H9 (cell line): ENCODE measurements around the gene MARK4. TPM values are rescaled to one million over a fixed set of nuclear protein-coding genes. Genes with fewer than 3 reads are reported as not detected.

ENCODE experiments used
- DNase-seq: peaks from one replicate; pipeline ENCODE4 v3.0.0-alpha.2; 2017
- H2AFZ ChIP-seq: one replicate; pipeline ENCODE4 v1.6.1; 2013; ENCODE audit warnings: mild to moderate bottlenecking, low read length, control low read depth, moderate library complexity
- H2AK5ac ChIP-seq: 2 replicates; pipeline ENCODE4 v1.6.1; 2013; ENCODE audit warnings: low read length, control low read depth, mixed read lengths; ENCODE audit not compliant: insufficient read length
- H2BK120ac ChIP-seq: one replicate; pipeline ENCODE4 v1.6.1; 2013; ENCODE audit warnings: low read depth, mild to moderate bottlenecking, low read length, control low read depth, inconsistent platforms; ENCODE audit not compliant: poor library complexity, severe bottlenecking
- H2BK12ac ChIP-seq: 2 replicates; pipeline ENCODE4 v1.6.1; 2013; ENCODE audit warnings: low read length, control low read depth, mixed read lengths, low read depth; ENCODE audit not compliant: insufficient read length
- H2BK15ac ChIP-seq: 2 replicates; pipeline ENCODE4 v1.6.1; 2013; ENCODE audit warnings: low read depth, low read length, control low read depth
- H2BK20ac ChIP-seq: one replicate; pipeline ENCODE4 v1.6.1; 2013; ENCODE audit warnings: low read depth, mild to moderate bottlenecking, low read length, control low read depth, inconsistent platforms; ENCODE audit not compliant: poor library complexity, severe bottlenecking
- H2BK5ac ChIP-seq: 2 replicates; pipeline ENCODE4 v1.6.1; 2013; ENCODE audit warnings: low read length, control low read depth, mixed read lengths; ENCODE audit not compliant: insufficient read length
- H3K14ac ChIP-seq: 2 replicates; pipeline ENCODE4 v1.6.1; 2013; ENCODE audit warnings: low read length, control low read depth; ENCODE audit not compliant: insufficient read depth
- H3K18ac ChIP-seq: 2 replicates; pipeline ENCODE4 v1.6.1; 2013; ENCODE audit warnings: low read depth, mild to moderate bottlenecking, mixed read lengths, low read length, control low read depth; ENCODE audit not compliant: insufficient read length
- H3K23ac ChIP-seq: 2 replicates; pipeline ENCODE4 v1.6.1; 2013; ENCODE audit warnings: low read length, control low read depth, mixed read lengths, low read depth; ENCODE audit not compliant: insufficient read length
- H3K23me2 ChIP-seq: 2 replicates; pipeline ENCODE4 v1.6.1; 2013; ENCODE audit warnings: low read depth, mild to moderate bottlenecking, mixed read lengths, low read length, control low read depth; ENCODE audit not compliant: insufficient read length, poor library complexity, severe bottlenecking
- H3K27ac ChIP-seq: 2 replicates; pipeline ENCODE4 v1.5.1; 2013; ENCODE audit warnings: low read length, control low read depth, mixed read lengths, low read depth; ENCODE audit not compliant: insufficient read length
- H3K27me3 ChIP-seq: 2 replicates; pipeline ENCODE4 v1.6.1; 2013; ENCODE audit warnings: low read length, control low read depth, inconsistent platforms; ENCODE audit not compliant: insufficient read depth
- H3K4ac ChIP-seq: 2 replicates; pipeline ENCODE4 v1.6.1; 2013; ENCODE audit warnings: low read depth, mild to moderate bottlenecking, control low read depth, inconsistent platforms, low read length, moderate library complexity
- H3K4me1 ChIP-seq: 2 replicates; pipeline ENCODE4 v1.6.1; 2013; ENCODE audit warnings: low read length, control low read depth, inconsistent platforms; ENCODE audit not compliant: insufficient read depth
- H3K4me2 ChIP-seq: 2 replicates; pipeline ENCODE4 v1.6.1; 2013; ENCODE audit warnings: low read length, control low read depth, mixed read lengths; ENCODE audit not compliant: insufficient read length, insufficient read depth
- H3K56ac ChIP-seq: 2 replicates; pipeline ENCODE4 v1.6.1; 2013; ENCODE audit warnings: low read depth, mild to moderate bottlenecking, mixed read lengths, low read length, control low read depth; ENCODE audit not compliant: insufficient read length
- H3K79me1 ChIP-seq: 2 replicates; pipeline ENCODE4 v1.6.1; 2013; ENCODE audit warnings: low read depth, mild to moderate bottlenecking, moderate library complexity, low read length, control low read depth, inconsistent platforms; ENCODE audit not compliant: insufficient read depth, poor library complexity, severe bottlenecking
- H3K79me2 ChIP-seq: 2 replicates; pipeline ENCODE4 v1.6.1; 2013; ENCODE audit warnings: low read length, control low read depth, inconsistent platforms; ENCODE audit not compliant: insufficient read depth
- H3K9ac ChIP-seq: 2 replicates; pipeline ENCODE4 v1.6.1; 2013; ENCODE audit warnings: low read length, control low read depth, mixed read lengths; ENCODE audit not compliant: insufficient read length; ENCODE audit errors: extremely low read depth
- H3K9me3 ChIP-seq: one replicate; pipeline ENCODE4 v1.6.1; 2013; ENCODE audit warnings: low read depth, low read length, inconsistent platforms; ENCODE audit not compliant: control insufficient read depth
- H3T11ph ChIP-seq: one replicate; pipeline ENCODE4 v1.6.1; 2013; ENCODE audit warnings: mild to moderate bottlenecking, low read length, control low read depth, inconsistent platforms
- H4K20me1 ChIP-seq: one replicate; pipeline ENCODE4 v1.6.1; 2013; ENCODE audit not compliant: control insufficient read depth, insufficient read length, insufficient read depth
- H4K5ac ChIP-seq: 2 replicates; pipeline ENCODE4 v1.6.1; 2013; ENCODE audit warnings: low read depth, mild to moderate bottlenecking, mixed read lengths, low read length, control low read depth; ENCODE audit not compliant: insufficient read length
- H4K8ac ChIP-seq: replicated peaks from 2 replicates; pipeline ENCODE4 v1.6.1; 2013; ENCODE audit warnings: low read length, control low read depth, mixed read lengths, low read depth; ENCODE audit not compliant: insufficient read length
- H4K91ac ChIP-seq: 2 replicates; pipeline ENCODE4 v1.6.1; 2013; ENCODE audit warnings: low read depth, mild to moderate bottlenecking, moderate library complexity, mixed read lengths, low read length, control low read depth; ENCODE audit not compliant: insufficient read length
- H3K27ac Mint-ChIP-seq, 3 experiments: 2 replicates in 2 of 3; 3 replicates in 1 of 3; pipeline ENCODE4 v1.8.0; 2020 to 2021; ENCODE audit warnings: mixed read lengths in 3 of 3, mild to moderate bottlenecking in 1 of 3, moderate library complexity in 1 of 3
- H3K27me3 Mint-ChIP-seq: 2 replicates; pipeline ENCODE4 v1.8.0; 2021; ENCODE audit warnings: low read depth, mild to moderate bottlenecking, moderate library complexity, mixed read lengths
- H3K36me3 Mint-ChIP-seq, 3 experiments: 2 replicates in 2 of 3; 3 replicates in 1 of 3; pipeline ENCODE4 v1.8.0; 2020 to 2021; ENCODE audit warnings: low read depth in 3 of 3, mixed read lengths in 3 of 3; ENCODE audit not compliant: insufficient read depth in 1 of 3
- H3K4me1 Mint-ChIP-seq, 2 experiments: 2 replicates each; pipeline ENCODE4 v1.8.0; 2020; ENCODE audit warnings: mixed read lengths in 2 of 2
- H3K4me3 Mint-ChIP-seq, 2 experiments: 2 replicates in 1 of 2; 3 replicates in 1 of 2; pipeline ENCODE4 v1.8.0; 2020 to 2021; ENCODE audit warnings: mild to moderate bottlenecking in 2 of 2, mixed read lengths in 2 of 2, moderate library complexity in 1 of 2
- H3K9me3 Mint-ChIP-seq, 2 experiments: 2 replicates in 1 of 2; 3 replicates in 1 of 2; pipeline ENCODE4 v1.8.0; 2020; ENCODE audit warnings: mild to moderate bottlenecking in 2 of 2, mixed read lengths in 2 of 2, moderate library complexity in 1 of 2
- WGBS: extraction: QIAGEN DNeasy Blood & Tissue Kit; methylation state at CpG from one replicate; pipeline ENCODE4 v1.1.7; 2013; ENCODE audit warnings: missing lambda C conversion rate, low lambda C conversion rate, mixed read lengths; ENCODE audit not compliant: insufficient read length; ENCODE audit errors: extremely low coverage; 5-methylcytosine and 5-hydroxymethylcytosine counted together
- total RNA-seq: library from RNA; stranded (reverse); gene quantifications from 2 replicates; pipeline ENCODE4 v1.2.1, GENCODE V29; 2021
- TF ChIP-seq, protein P1 (sequence below): fragments of 200-600 bp; sonication (generic); conservative IDR thresholded peaks from 3 replicates; pipeline ENCODE4 v1.8.0; 2021; ENCODE audit warnings: antibody characterized with exemption, mild to moderate bottlenecking

Gene MARK4
- total RNA-seq, 1 experiment from 2014 or later, result 44.7 TPM

DNA sequence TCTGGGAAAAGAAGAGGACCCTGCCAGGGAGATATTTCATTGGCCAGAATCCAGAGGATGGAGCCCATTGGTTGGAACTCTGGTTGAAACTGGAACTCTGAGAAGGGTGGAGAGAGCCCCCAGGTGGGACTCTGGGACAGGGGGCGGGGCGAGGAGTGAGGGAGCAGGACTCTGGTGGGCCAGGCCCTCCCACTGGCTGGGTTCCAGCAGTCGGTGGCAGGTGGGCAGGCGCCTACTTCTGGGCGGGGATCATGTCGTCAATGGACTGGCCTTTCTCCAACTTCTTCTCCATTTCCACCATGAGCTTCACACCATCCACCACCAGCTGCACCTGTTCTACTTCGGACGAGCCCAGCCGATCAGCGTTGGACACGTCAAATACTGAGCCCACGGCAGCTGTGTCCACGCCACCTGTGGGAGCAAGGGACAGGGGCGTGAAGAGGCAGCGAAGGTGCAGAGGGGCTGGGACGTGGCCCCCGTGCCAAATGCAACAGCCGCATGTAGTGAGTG is 55.5 kb downstream of the MARK4 start:
- Histone ChIP-seq H3K23ac (no peak overlapping the region), H2BK20ac (no peak overlapping the region), H3K14ac (no peak overlapping the region), H2AFZ (no peak overlapping the region), H3K4ac (no peak overlapping the region), H4K20me1 (no peaks in the 10 kb centered on the region), H3K18ac (no peak overlapping the region), H3K27ac (no peak overlapping the region), H2BK15ac (no peak overlapping the region), H4K91ac (no peak overlapping the region), H2BK120ac (no peak overlapping the region), H3K79me2 (no peaks in the 10 kb centered on the region), H4K5ac (no peak overlapping the region), H3K27me3 (no peaks in the 10 kb centered on the region; the same call in 1 of the 2 replicates), H3K23me2 (no peaks in the 10 kb centered on the region), H3T11ph (no peak overlapping the region), H2BK12ac (no peak overlapping the region), H3K9ac (no peak overlapping the region), H3K4me1 (no peaks in the 10 kb centered on the region; the same call in 1 of the 2 replicates), H3K9me3 (no peaks in the 10 kb centered on the region), H3K4me2 (no peak overlapping the region), H3K56ac (no peak overlapping the region), H4K8ac (no peak overlapping the region), H3K79me1 (no peaks in the 10 kb centered on the region), H2AK5ac (no peak overlapping the region), H2BK5ac (no peak overlapping the region)
- Mint-ChIP-seq H3K4me3 (no peak overlapping the region), H3K27me3 (peaks cover 49% of the 10 kb centered on the region), H3K27ac (no peak overlapping the region; a peak in 1 of 7 replicates), H3K9me3 (peaks cover 3 to 9% of the 10 kb centered on the region in 2 experiments; a peak in 2 of 5 replicates), H3K4me1 (peaks cover 15 to 20% of the 10 kb centered on the region in 2 experiments), H3K36me3 (no peaks in the 10 kb centered on the region; a peak in 2 of 7 replicates)
- WGBS, result no CpG with 5 or more reads among the region's 18 CpGs
- DNase-seq, result peak; percentile 81
- TF ChIP-seq, protein P1, sequence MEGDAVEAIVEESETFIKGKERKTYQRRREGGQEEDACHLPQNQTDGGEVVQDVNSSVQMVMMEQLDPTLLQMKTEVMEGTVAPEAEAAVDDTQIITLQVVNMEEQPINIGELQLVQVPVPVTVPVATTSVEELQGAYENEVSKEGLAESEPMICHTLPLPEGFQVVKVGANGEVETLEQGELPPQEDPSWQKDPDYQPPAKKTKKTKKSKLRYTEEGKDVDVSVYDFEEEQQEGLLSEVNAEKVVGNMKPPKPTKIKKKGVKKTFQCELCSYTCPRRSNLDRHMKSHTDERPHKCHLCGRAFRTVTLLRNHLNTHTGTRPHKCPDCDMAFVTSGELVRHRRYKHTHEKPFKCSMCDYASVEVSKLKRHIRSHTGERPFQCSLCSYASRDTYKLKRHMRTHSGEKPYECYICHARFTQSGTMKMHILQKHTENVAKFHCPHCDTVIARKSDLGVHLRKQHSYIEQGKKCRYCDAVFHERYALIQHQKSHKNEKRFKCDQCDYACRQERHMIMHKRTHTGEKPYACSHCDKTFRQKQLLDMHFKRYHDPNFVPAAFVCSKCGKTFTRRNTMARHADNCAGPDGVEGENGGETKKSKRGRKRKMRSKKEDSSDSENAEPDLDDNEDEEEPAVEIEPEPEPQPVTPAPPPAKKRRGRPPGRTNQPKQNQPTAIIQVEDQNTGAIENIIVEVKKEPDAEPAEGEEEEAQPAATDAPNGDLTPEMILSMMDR, result no peak
